ENCODE results near the gene MEGF11.
A peak's percentile ranks its signal among the peaks of the same experiment; 100 is the strongest.
"Not testable (repeated sequence)": the region's sequence is repeated elsewhere in the genome, so short reads cannot be mapped to it uniquely, and the experiment has no call there.

MEGF11 gene

DNA sequence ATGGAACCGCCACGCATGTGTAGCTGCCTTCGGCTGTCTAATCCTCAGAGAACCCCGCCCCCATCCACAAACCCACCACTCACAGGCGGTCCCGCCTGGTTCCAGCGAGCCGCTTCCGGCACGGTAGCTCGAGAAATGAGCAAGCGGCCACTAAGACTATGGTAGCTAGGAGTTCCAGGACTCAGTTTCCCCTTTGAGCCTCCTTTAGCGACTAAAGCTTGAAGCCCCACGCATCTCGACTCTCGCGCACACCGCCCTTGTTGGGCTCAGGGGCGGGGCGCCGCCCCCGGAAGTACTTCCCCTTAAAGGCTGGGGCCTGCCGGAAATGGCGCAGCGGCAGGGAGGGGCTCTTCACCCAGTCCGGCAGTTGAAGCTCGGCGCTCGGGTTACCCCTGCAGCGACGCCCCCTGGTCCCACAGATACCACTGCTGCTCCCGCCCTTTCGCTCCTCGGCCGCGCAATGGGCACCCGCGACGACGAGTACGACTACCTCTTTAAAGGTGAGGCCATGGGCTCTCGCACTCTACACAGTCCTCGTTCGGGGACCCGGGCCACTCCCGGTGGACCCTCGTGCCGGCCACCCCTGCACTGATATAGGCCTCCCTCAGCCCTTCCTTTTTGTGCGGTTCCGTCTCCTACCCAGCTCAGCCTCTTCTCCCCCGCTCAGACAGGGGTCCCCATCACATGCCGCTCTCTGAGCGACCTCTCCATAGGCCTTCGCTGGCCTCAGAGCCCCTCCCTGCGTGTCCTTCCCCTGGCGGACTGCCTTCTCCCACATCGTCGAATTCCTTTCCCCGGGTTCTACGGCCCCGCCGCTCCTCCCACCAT lies 384.2 kb downstream of the MEGF11 start, which contains the start of gene RAB11A:
Gene RAB11A, plus strand, starts transcription at position 366 of the 828 bp plus-strand sequence. Its CDS starts 95 bp downstream, at position 461.
- Histone ChIP-seq H3K4me3 (ENCODE audit: low read depth, low read length) (peak within 1 kb of the TSS; percentile 99), H3K9me3 (ENCODE audit: control insufficient read depth, insufficient read depth, low read length) (no peaks in the 10 kb centered on the region), H3K4me1 (ENCODE audit: control insufficient read depth, insufficient read depth, low read length) (peaks cover 7% of the 10 kb centered on the region), H3K27me3 (ENCODE audit: control insufficient read depth, insufficient read depth, low read length) (no peaks in the 10 kb centered on the region), H3K36me3 (ENCODE audit: control insufficient read depth, insufficient read depth, low read length) (no peaks in the 10 kb centered on the region), H3K9ac (ENCODE audit: low read depth, low read length) (peak within 1 kb of the TSS; percentile 92)

GRCh38 chr15:65868546-65869125 lies 384.9 kb downstream of the MEGF11 start:
- H3K9ac ChIP-seq (ENCODE audit: low read depth, low read length): peak overlapping the region; percentile 92
- H3K4me3 ChIP-seq (ENCODE audit: low read depth, low read length): peak overlapping the region; percentile 99
- no peaks in the 10 kb centered on the region for H3K9me3 ChIP-seq (ENCODE audit: control insufficient read depth, insufficient read depth, low read length)
- H3K36me3 ChIP-seq (ENCODE audit: control insufficient read depth, insufficient read depth, low read length): no peaks in the 10 kb centered on the region
- H3K4me1 ChIP-seq (ENCODE audit: control insufficient read depth, insufficient read depth, low read length): peaks cover 7% of the 10 kb centered on the region
- no peaks in the 10 kb centered on the region for H3K27me3 ChIP-seq (ENCODE audit: control insufficient read depth, insufficient read depth, low read length)

- H3K9ac ChIP-seq (ENCODE audit: low read depth, low read length); H3K4me3 ChIP-seq (ENCODE audit: low read depth, low read length); H3K27me3 ChIP-seq (ENCODE audit: control insufficient read depth, insufficient read depth, low read length); H3K9me3 ChIP-seq (ENCODE audit: control insufficient read depth, insufficient read depth, low read length); H3K36me3 ChIP-seq (ENCODE audit: control insufficient read depth, insufficient read depth, low read length): not testable (repeated sequence)
- H3K4me1 ChIP-seq (ENCODE audit: control insufficient read depth, insufficient read depth, low read length): peaks cover 10% of the 10 kb centered on the region
These were observed 385.6 kb downstream of the MEGF11 start for GRCh38 chr15:65867933-65868332.

DNA sequence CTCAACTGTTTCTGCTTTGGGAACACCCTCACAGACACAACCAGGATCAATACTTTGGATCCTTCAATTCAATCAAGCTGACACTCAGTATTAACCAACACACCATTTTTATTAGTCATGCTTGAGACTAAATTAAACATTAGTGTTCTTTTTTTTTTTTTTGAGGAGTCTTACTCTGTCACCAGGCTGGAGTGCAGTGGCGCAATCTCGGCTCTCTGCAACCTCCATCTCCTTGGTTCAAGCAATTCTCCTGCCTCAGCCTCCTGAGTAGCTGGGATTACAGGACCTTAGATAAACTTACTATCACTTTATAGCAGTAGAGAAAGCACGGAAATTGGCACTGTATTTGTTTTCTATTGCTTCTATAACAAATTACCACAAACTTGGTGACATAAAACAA lies 386.3 kb downstream of the MEGF11 start:
- Histone ChIP-seq H3K36me3 (ENCODE audit: control insufficient read depth, insufficient read depth, low read length) (no peaks in the 10 kb centered on the region), H3K4me3 (ENCODE audit: low read depth, low read length) (no peak overlapping the region), H3K9ac (ENCODE audit: low read depth, low read length) (no peak overlapping the region), H3K9me3 (ENCODE audit: control insufficient read depth, insufficient read depth, low read length) (no peaks in the 10 kb centered on the region), H3K27me3 (ENCODE audit: control insufficient read depth, insufficient read depth, low read length) (no peaks in the 10 kb centered on the region), H3K4me1 (ENCODE audit: control insufficient read depth, insufficient read depth, low read length) (peaks cover 12% of the 10 kb centered on the region)

DNA sequence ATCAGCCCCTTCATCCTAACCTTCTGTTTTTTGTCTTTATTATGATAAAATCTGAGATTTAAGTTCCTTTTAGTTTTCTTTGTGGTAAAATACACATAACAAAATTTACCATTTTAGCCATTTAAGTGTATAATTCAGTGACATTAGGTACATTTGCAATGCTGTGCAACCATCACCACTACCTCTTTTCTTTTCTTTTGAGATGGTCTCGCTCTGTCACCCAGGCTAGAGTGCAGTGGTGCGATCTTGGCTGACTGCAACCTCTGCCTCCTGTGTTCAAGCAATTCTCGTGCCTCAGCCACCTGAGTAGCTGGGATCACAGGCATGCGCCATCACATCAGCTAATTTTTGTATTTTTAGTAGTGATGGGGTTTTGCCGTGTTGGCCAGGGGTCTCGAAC lies 390.4 kb downstream of the MEGF11 start:
- no peak overlapping the region for H3K9ac ChIP-seq (ENCODE audit: low read depth, low read length)
- H3K4me3 ChIP-seq (ENCODE audit: low read depth, low read length): no peak overlapping the region
- H3K27me3 ChIP-seq (ENCODE audit: control insufficient read depth, insufficient read depth, low read length): no peaks in the 10 kb centered on the region
- H3K36me3 ChIP-seq (ENCODE audit: control insufficient read depth, insufficient read depth, low read length): no peaks in the 10 kb centered on the region
- peaks cover 5% of the 10 kb centered on the region for H3K4me1 ChIP-seq (ENCODE audit: control insufficient read depth, insufficient read depth, low read length)
- no peaks in the 10 kb centered on the region for H3K9me3 ChIP-seq (ENCODE audit: control insufficient read depth, insufficient read depth, low read length)

GRCh38 chr15:65862682-65863081 lies 390.9 kb downstream of the MEGF11 start:
- Histone ChIP-seq H3K9ac (ENCODE audit: low read depth, low read length) (no peak overlapping the region), H3K4me1 (ENCODE audit: control insufficient read depth, insufficient read depth, low read length) (peaks cover 5% of the 10 kb centered on the region), H3K36me3 (ENCODE audit: control insufficient read depth, insufficient read depth, low read length) (no peaks in the 10 kb centered on the region), H3K4me3 (ENCODE audit: low read depth, low read length) (no peak overlapping the region), H3K9me3 (ENCODE audit: control insufficient read depth, insufficient read depth, low read length) (no peaks in the 10 kb centered on the region), H3K27me3 (ENCODE audit: control insufficient read depth, insufficient read depth, low read length) (no peaks in the 10 kb centered on the region)

DNA sequence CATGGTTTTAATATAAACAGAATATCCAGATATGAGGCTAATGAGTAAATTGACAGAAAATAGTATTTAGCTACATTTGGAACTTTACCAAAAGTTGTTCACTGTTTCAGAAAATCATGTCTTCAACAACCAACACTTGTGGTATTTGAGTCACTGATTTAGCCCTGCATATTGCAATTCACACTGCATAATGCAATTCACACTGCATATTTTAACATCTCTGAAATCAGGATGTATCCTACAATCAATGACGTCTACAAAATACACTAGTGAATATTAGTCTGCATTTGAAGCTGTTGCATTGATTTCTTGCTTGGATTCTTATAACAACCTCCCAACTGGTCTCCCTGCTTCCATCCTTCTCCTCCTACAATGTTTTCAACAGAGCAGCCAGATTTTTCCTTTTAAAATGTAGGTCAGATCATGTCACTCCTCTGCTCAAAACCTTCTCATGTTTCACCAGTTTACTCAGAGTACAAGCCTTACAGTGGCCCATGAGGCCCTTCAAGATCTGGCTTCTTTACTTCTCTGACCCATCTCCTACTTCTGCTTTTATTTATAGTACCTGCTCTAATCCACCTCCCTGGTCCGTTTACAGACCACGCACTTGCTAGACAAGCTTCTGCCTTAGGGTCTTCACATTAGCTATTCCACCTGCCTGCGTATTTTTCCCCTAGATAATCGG lies 395.7 kb downstream of the MEGF11 start:
- Histone ChIP-seq H3K9me3 (ENCODE audit: control insufficient read depth, insufficient read depth, low read length) (no peaks in the 10 kb centered on the region), H3K36me3 (ENCODE audit: control insufficient read depth, insufficient read depth, low read length) (no peaks in the 10 kb centered on the region), H3K9ac (ENCODE audit: low read depth, low read length) (no peak overlapping the region), H3K4me3 (ENCODE audit: low read depth, low read length) (no peak overlapping the region), H3K4me1 (ENCODE audit: control insufficient read depth, insufficient read depth, low read length) (peaks cover under 1% of the 10 kb centered on the region), H3K27me3 (ENCODE audit: control insufficient read depth, insufficient read depth, low read length) (no peaks in the 10 kb centered on the region)

- Histone ChIP-seq H3K36me3 (ENCODE audit: control insufficient read depth, insufficient read depth, low read length) (no peaks in the 10 kb centered on the region), H3K27me3 (ENCODE audit: control insufficient read depth, insufficient read depth, low read length) (no peaks in the 10 kb centered on the region), H3K9ac (ENCODE audit: low read depth, low read length) (no peak overlapping the region), H3K4me1 (ENCODE audit: control insufficient read depth, insufficient read depth, low read length) (no peaks in the 10 kb centered on the region), H3K9me3 (ENCODE audit: control insufficient read depth, insufficient read depth, low read length) (no peaks in the 10 kb centered on the region), H3K4me3 (ENCODE audit: low read depth, low read length) (no peak overlapping the region)
These were observed 396.6 kb downstream of the MEGF11 start for GRCh38 chr15:65856821-65857455.

GRCh38 chr15:65851981-65852380 lies 401.6 kb downstream of the MEGF11 start:
- no peaks in the 10 kb centered on the region for H3K36me3 ChIP-seq (ENCODE audit: control insufficient read depth, insufficient read depth, low read length)
- H3K4me1 ChIP-seq (ENCODE audit: control insufficient read depth, insufficient read depth, low read length): no peaks in the 10 kb centered on the region
- no peak overlapping the region for H3K4me3 ChIP-seq (ENCODE audit: low read depth, low read length)
- H3K27me3 ChIP-seq (ENCODE audit: control insufficient read depth, insufficient read depth, low read length): no peaks in the 10 kb centered on the region
- H3K9ac ChIP-seq (ENCODE audit: low read depth, low read length): no peak overlapping the region
- H3K9me3 ChIP-seq (ENCODE audit: control insufficient read depth, insufficient read depth, low read length): no peaks in the 10 kb centered on the region

DNA sequence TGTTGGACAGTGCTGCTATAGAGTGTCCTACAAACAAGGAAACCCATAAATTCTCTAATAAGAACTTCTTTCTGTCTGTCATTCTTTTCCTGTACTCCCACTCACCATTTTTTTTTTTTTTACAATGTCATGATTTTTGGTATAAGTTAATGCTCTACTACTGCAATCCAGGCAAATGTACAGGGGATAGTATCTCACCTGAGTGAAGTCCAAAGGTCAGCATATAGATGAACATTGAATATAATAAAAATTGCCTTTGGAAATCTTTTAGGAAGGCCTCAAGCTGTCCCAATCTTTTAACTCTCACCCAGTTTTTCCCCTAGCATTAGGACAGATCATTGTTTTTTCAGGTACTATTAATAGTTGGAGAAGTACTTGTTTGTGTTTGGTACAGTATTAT lies 405.6 kb downstream of the MEGF11 start:
- no peak overlapping the region for H3K4me3 ChIP-seq (ENCODE audit: low read depth, low read length)
- no peaks in the 10 kb centered on the region for H3K27me3 ChIP-seq (ENCODE audit: control insufficient read depth, insufficient read depth, low read length)
- H3K9me3 ChIP-seq (ENCODE audit: control insufficient read depth, insufficient read depth, low read length): no peaks in the 10 kb centered on the region
- no peaks in the 10 kb centered on the region for H3K4me1 ChIP-seq (ENCODE audit: control insufficient read depth, insufficient read depth, low read length)
- no peak overlapping the region for H3K9ac ChIP-seq (ENCODE audit: low read depth, low read length)
- H3K36me3 ChIP-seq (ENCODE audit: control insufficient read depth, insufficient read depth, low read length): no peaks in the 10 kb centered on the region

DNA sequence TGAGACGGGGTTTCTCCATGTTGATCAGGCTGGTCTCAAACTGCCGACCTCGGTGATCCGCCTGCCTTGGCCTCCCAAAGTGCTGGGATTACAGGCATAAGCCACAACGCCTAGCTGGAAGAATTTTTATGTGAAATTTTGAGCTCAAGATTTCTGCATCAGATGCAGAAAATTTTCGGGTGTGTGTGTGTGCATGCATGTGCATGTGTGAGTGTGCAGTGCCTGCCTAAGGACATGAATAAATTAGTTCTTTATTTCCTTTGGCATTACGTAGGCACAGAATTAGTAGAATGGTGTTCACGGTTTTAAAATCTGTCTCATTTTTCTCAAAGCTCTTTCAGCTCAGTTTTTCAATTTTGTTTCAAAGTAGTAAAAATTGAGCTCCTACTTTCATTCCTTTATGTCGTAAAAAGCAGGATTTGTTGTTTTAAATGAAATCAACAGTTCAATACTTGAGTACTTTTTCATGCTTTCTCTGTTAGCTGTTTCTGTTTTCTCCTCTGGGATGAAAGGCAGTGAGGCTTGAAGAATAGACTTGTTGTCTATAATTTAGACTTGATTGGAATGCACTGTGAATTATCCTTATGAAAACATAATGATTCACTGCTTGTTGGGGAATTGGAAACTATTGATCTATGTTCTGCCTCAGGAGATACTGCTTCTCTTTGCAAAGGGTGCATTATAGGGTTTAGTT lies 407.6 kb downstream of the MEGF11 start:
- no peaks in the 10 kb centered on the region for H3K4me1 ChIP-seq (ENCODE audit: control insufficient read depth, insufficient read depth, low read length)
- no peaks in the 10 kb centered on the region for H3K9me3 ChIP-seq (ENCODE audit: control insufficient read depth, insufficient read depth, low read length)
- no peaks in the 10 kb centered on the region for H3K27me3 ChIP-seq (ENCODE audit: control insufficient read depth, insufficient read depth, low read length)
- no peak overlapping the region for H3K9ac ChIP-seq (ENCODE audit: low read depth, low read length)
- no peaks in the 10 kb centered on the region for H3K36me3 ChIP-seq (ENCODE audit: control insufficient read depth, insufficient read depth, low read length)
- H3K4me3 ChIP-seq (ENCODE audit: low read depth, low read length): no peak overlapping the region
